Gastrocnemius medialis (tissue), 4 donors: ENCODE data around the gene ANTXR1.

Experiments used
- CTCF ChIP-seq, 5 experiments: fragments of 450-650 bp in 3 of 5; fragments of 200-600 bp in 2 of 5; sonication (generic) in 2 of 5; IDR thresholded peaks in 4 of 5; conservative IDR thresholded peaks in 1 of 5; 1 replicate in 4 of 5; 2 replicates in 1 of 5; pipeline ENCODE4 v1.5.1; 2016 to 2019; ENCODE audit warnings: antibody characterized with exemption in 5 of 5, mild to moderate bottlenecking in 3 of 5, moderate library complexity in 3 of 5
- POLR2A ChIP-seq, 2 donors: fragments of 450-650 bp; IDR thresholded peaks; one replicate each; pipeline ENCODE4 v1.6.1; 2017; ENCODE audit warnings: antibody characterized with exemption in 2 of 2, mild to moderate bottlenecking in 2 of 2, moderate library complexity in 2 of 2

- TF ChIP-seq CTCF (IDR thresholded peaks at IDR 0.05 in 4 of 5, conservative IDR thresholded peaks at IDR 0.05 in 1 of 5) = no peak
- TF ChIP-seq POLR2A (IDR thresholded peaks at IDR 0.05) = no peak
These were observed 61.1 kb downstream of the ANTXR1 start for GRCh38 chr2:69073928-69074570.
